AG09309 (cell line): Measurements from ENCODE around the gene UNC80.

ENCODE experiments used
- DNase-seq: peaks from one replicate; pipeline ENCODE4 v3.0.0-alpha.2; 2010; ENCODE audit warnings: low read depth
- H3K4me3 ChIP-seq: 2 replicates; pipeline ENCODE4 v1.5.1; 2011; ENCODE audit warnings: mild to moderate bottlenecking, low read depth, low read length, moderate library complexity; ENCODE audit not compliant: control insufficient read depth
- CTCF ChIP-seq: IDR thresholded peaks from 2 replicates; pipeline ENCODE4 v1.5.1; 2011; ENCODE audit warnings: mild to moderate bottlenecking, low read depth, low read length, inconsistent platforms; ENCODE audit not compliant: insufficient read depth, control insufficient read depth; ENCODE audit errors: missing control alignments

UNC80 gene

GRCh38 chr2:210003359-210003758, 231.7 kb downstream of the UNC80 start:
- no peak for TF ChIP-seq CTCF
- DNase-seq: peak; percentile 4
- peak overlapping the region; percentile 94 for H3K4me3 ChIP-seq

DNA sequence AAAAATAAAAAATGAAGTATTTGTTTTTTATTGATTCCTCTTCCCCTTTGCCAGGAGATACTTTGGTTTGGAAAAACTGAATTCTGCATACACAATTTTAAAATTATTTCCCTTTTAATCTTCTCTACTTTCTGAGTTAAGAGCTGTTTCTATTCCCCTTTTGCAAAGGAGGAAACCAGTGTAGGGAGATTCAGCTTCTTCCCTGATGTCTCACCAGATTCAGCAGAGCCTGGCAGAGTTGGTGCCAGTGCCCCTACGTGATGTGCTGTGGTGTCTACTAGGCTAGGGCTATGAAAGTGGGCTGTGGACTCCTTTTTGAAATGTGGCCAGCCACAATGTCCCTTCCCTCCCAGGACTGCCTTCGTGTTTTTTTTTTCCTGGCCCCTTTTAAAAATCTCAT, 233.2 kb downstream of the UNC80 start:
- H3K4me3 ChIP-seq: no peak overlapping the region
- DNase-seq: no peak
- TF ChIP-seq CTCF: no peak

DNA sequence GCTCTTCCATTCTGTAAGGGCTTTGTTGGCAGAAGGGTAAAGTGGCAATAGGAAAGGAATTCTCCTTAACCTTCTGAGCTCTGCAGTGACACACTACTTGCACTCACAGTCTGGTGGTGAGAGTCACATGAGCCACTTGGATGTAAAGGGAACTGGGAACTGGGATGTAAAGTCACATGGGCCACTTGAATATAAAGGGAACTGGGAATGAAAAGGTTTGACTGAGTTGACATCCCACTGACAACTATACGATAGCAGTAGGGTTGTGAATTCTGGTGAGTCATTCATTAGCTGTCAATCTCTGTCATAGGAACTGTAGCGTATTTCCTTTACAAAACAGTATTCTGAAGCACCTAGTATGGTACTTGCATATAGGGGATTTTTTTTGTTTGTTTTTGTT, 236.3 kb downstream of the UNC80 start:
- DNase-seq: no peak
- TF ChIP-seq CTCF: no peak
- no peak overlapping the region for H3K4me3 ChIP-seq

DNA sequence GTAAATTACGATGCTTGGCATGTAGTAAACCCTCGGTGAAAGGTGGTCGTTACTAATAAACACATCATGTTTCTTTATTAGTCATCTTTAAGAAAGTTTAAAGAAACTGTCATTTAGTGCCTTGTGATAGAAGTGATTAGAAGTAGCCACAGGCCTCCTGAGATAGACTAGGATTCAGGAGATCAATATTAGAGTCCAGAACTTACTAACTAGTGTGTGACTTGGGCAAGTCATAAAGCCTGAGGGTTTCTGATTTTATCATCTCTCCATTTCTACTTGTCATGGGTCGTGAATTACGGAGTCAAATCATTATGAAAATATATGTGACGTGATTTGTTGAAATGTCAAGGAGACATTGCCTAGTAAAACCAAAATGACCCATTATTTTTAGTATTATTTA, 237.5 kb downstream of the UNC80 start:
- TF ChIP-seq CTCF: no peak
- no peak for DNase-seq
- no peak overlapping the region for H3K4me3 ChIP-seq

DNA sequence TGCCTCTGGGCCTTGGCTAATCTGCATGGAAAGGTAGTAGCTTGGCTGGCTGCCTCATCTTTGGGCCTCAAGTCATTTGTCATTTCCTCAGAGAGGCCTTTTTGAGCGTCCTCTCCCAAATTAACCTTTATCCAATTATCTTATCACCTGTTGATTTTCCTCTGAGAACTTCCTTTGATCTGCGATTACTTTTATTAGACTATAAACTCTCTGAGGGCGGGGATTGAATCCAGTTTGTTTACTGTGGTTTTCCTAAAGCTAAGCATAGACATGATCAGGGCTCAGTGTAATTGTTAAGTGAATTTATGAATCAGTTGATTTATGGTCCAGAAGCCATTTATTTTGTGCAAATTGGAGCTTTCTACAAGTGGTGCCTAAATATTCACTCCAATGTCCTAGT, 238.3 kb downstream of the UNC80 start:
- no peak for DNase-seq
- no peak for TF ChIP-seq CTCF
- no peak overlapping the region for H3K4me3 ChIP-seq

DNA sequence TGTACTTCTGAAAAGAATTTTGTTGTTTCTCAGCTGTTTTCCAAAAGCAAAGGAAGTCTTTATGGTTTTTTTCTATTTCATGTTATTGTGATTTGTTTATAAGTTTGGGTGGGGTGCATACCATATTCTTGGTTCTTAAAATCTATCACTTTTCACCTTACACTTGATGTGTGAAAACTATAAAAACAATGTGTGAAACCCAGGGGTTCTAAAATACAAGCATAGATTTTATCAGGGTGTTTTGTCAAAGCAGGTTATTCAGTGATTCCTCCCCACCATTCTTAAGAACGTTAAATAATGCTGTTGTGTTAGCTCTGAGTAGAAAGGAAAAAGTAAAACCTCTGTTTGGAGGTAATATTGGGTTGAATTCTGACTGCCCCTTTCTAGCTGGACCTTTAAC, 248.5 kb downstream of the UNC80 start:
- no peak overlapping the region for H3K4me3 ChIP-seq
- no peak for DNase-seq
- TF ChIP-seq CTCF: no peak

GRCh38 chr2:210022824-210023223, 251.2 kb downstream of the UNC80 start:
- TF ChIP-seq CTCF: no peak
- H3K4me3 ChIP-seq: no peak overlapping the region

More at GRCh38 chr2:210022824-210023223, 251.2 kb downstream of the UNC80 start:
- DNase-seq: no peak
